SK-N-MC (cell line): ENCODE data around the gene SLC35F3.

ENCODE experiments used
- EZH2 ChIP-seq: fragments of 200-600 bp; sonication (generic); IDR thresholded peaks from one replicate; pipeline ENCODE4 v1.6.1; 2017; ENCODE audit warnings: antibody characterized with exemption
- POLR2AphosphoS5 ChIP-seq: IDR thresholded peaks from 2 replicates; pipeline ENCODE4 v1.6.1; 2012; ENCODE audit warnings: mild to moderate bottlenecking, low read depth, low read length, borderline replicate concordance

- no peak for TF ChIP-seq EZH2
- TF ChIP-seq POLR2AphosphoS5: no peak
Measured at GRCh38 chr1:234309243-234309597, 404.7 kb downstream of the SLC35F3 start.
